Hematopoietic multipotent progenitor cell treated with erythropoietin and hydrocortisone succinate and interleukin-3 and kit ligand, for 17 days (in vitro differentiated cells): ENCODE measurements around the gene FXYD1.
"Not testable (repeated sequence)": the region's sequence is repeated elsewhere in the genome, so short reads cannot be mapped to it uniquely, and the experiment has no call there.

ENCODE experiments used
- DNase-seq: peaks from one replicate; pipeline ENCODE4 v3.0.0-alpha.2; 2015; ENCODE audit warnings: low spot score

FXYD1 gene

DNA sequence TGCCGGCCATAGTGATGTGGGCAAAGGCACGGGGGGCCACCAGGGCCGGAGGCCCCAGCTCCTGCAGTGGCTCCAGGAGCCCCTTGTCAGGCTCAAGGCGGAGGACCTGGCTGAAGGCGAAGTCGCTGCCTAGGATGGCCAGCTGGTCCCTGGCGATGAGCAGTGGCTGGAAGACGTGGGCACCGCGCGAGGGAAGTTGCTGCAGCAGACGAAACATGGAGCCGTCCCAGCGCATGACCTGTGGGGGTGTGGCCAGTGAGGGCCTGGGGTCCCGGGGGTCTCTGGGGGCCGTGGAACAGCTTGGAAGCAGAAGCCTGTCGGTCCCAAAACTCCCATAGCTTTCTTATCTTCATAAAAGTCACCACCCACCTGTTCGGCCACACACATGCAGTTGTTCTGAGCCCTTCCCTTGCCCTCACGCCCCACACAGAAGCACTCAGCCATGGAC lies 13.3 kb upstream of the FXYD1 start:
- no peak for DNase-seq

GRCh38 chr19:35125749-35126623 lies 12.6 kb upstream of the FXYD1 start:
- DNase-seq: no peak

DNA sequence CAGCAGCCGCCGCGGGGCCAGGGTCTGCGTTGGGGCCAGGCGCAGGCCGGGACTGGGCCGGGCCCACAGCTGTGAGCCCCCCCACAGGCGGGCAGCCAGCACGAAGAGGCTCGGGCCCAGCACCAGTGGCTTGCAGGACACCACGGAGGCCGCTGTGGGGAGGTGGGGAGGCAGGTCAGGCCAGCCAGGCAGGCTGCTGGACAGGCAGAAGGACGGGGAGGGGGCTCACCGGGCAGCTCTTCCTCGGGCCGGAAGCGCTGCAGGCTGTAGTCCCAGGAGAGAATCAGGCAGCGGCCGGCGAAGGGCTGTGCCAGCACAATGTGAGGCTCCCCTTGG lies 12.0 kb upstream of the FXYD1 start:
- no peak for DNase-seq

GRCh38 chr19:35127871-35128270 lies 10.8 kb upstream of the FXYD1 start:
- DNase-seq: no peak

- no peak for DNase-seq
Observed at GRCh38 chr19:35128398-35129057, 10.1 kb upstream of the FXYD1 start.

DNA sequence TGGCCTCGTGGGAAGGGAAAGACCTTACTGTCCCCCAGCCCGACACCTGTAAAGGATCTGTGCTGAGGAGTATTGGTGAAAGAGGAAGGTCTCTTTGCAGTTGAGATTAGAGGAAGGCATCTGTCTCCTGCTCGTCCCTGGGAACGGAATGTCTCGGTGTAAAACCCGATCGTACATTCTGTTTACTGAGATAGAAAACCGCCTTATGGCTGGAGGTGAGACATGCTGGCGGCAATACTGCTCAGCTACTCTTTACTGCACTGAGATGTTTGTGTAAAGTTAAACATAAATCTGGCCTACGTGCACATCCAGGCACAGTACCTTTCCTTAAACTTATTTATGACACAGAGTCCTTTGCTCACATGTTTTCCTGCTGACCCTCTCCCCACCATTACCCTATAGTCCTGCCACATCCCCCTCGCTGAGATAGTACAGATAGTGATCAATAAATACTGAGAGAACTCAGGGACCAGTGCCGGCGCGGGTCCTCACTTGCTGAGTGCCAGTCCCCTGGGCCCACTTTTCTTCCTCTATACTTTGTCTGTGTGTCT lies 8.8 kb upstream of the FXYD1 start:
- DNase-seq: not testable (repeated sequence)

GRCh38 chr19:35130761-35131720 lies 7.6 kb upstream of the FXYD1 start:
- DNase-seq: no peak

DNA sequence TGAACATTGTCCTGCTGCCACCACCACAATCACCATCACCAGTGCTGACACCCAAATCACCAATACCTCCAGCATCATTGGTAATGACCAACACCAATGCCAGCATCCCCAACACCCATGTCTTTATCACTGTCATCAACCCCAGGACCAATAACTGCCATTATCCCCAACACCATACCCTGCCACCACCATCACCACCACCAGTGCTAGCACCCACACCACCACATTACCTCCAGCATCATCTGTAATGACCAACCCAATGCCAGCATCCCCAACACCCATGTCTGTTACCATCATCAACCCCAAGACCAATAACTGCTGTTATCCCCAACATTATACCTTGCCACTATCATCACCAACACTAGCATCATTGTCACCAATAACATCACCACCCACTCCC lies 6.4 kb upstream of the FXYD1 start:
- DNase-seq: no peak

DNA sequence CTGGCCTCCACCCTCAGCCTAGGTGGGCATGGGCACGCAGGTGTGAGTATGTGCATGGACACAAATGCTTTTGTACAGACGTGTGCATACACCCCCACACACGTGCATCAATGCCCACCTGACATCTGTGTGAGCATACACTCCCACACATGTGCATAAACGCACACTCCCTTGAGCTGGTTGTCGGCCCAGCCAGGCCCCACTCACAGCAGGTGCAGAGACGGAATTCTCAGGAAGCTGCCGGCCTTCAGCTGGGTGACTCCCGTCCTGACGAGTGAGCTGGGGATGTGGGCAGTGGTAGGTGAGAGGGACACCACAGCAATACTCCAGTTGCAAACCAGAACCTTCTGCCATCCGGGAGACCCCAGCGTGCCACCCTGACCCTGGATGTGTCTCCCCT lies 4.8 kb upstream of the FXYD1 start:
- DNase-seq: no peak

- DNase-seq: no peak
Observed at GRCh38 chr19:35134601-35135242, 3.9 kb upstream of the FXYD1 start, which contains the start of gene LGI4. Gene LGI4 (minus strand): TSS chr19:35135059. CDS start chr19:35134680, 379 bp downstream.

DNA sequence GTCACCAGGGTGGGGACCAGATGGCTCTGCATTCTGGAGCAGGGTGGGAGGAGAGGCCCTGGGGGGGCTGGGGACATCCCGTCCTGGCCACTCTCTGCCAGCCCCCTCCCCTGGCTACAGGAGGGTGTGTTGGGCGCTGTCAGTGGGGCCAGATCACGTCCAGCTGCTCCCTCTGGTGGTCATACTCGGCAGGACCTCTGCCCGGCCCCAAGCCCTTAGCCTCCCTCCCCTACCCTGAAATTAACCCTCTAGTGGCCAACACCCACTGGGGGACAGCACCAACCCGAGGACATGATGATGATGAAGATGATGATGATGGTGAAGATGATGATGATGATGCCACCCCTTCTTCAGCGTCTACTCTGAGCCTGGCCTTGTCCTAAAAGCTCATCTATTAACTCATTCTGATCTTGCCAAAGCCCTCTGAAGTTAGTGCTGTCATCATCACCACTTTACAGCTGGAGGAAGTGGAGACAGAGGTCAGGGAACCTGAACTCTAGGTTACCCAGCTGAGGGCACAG lies 3.2 kb upstream of the FXYD1 start:
- DNase-seq: peak; percentile 63

GRCh38 chr19:35136231-35136630 lies 2.4 kb upstream of the FXYD1 start:
- no peak for DNase-seq

- no peak for DNase-seq
Observed at GRCh38 chr19:35136977-35137702, 1.5 kb upstream of the FXYD1 start.

GRCh38 chr19:35140207-35140961 lies 1.8 kb downstream of the FXYD1 start:
- DNase-seq: no peak

GRCh38 chr19:35140962-35141836 lies 2.6 kb downstream of the FXYD1 start:
- peak; percentile 84 for DNase-seq

- DNase-seq: no peak
Observed at GRCh38 chr19:35141837-35142605, 3.4 kb downstream of the FXYD1 start.

- peak; percentile 32 for DNase-seq
Observed at GRCh38 chr19:35142606-35143230, 4.1 kb downstream of the FXYD1 start.
